Gastrocnemius medialis (tissue), 4 donors: ENCODE measurements around the gene WNT9A. TPM values are rescaled to one million over a fixed set of nuclear protein-coding genes. Genes with fewer than 3 reads are reported as not detected.

Experiments used
- ATAC-seq, 2 donors: fragments of 150-250 bp; one replicate each; pipeline ENCODE4 v1.9.1; 2016
- DNase-seq, 2 donors: peaks; one replicate each; pipeline ENCODE4 v3.0.0-alpha.2; 2019
- H3K27ac ChIP-seq, 4 donors: fragments of 200-600 bp; sonication (generic); 1 replicate in 1 of 4; 2 replicates in 3 of 4; pipeline ENCODE4 v1.5.1; 2016 to 2018; ENCODE audit warnings: mild to moderate bottlenecking in 2 of 4, moderate library complexity in 1 of 4
- H3K27me3 ChIP-seq, 3 donors: fragments of 200-600 bp; sonication (generic) in 2 of 3; 1 replicate in 1 of 3; 2 replicates in 2 of 3; pipeline versions ENCODE4 v1.5.1 to v1.6.0; 2016 to 2019; ENCODE audit warnings: mild to moderate bottlenecking in 1 of 3, moderate library complexity in 1 of 3
- H3K36me3 ChIP-seq, 2 donors: fragments of 200-600 bp; sonication (generic) in 1 of 2; one replicate each; pipeline ENCODE4 v1.5.1; 2017 to 2018
- H3K4me1 ChIP-seq, 2 donors: fragments of 200-600 bp; sonication (generic) in 1 of 2; one replicate each; pipeline ENCODE4 v1.5.1; 2016 to 2017; ENCODE audit warnings: mild to moderate bottlenecking in 2 of 2
- H3K4me3 ChIP-seq, 4 donors: fragments of 200-600 bp; sonication (generic) in 3 of 4; 1 replicate in 1 of 4; 2 replicates in 3 of 4; pipeline ENCODE4 v1.5.1; 2016 to 2019; ENCODE audit warnings: mild to moderate bottlenecking in 2 of 4
- H3K9me3 ChIP-seq, 3 donors: fragments of 200-600 bp; sonication (generic) in 2 of 3; 1 replicate in 1 of 3; 2 replicates in 2 of 3; pipeline ENCODE4 v1.5.1; 2016 to 2019
- CTCF ChIP-seq, 5 experiments: fragments of 450-650 bp in 3 of 5; fragments of 200-600 bp in 2 of 5; sonication (generic) in 2 of 5; IDR thresholded peaks in 4 of 5; conservative IDR thresholded peaks in 1 of 5; 1 replicate in 4 of 5; 2 replicates in 1 of 5; pipeline ENCODE4 v1.5.1; 2016 to 2019; ENCODE audit warnings: antibody characterized with exemption in 5 of 5, mild to moderate bottlenecking in 3 of 5, moderate library complexity in 3 of 5
- POLR2A ChIP-seq, 2 donors: fragments of 450-650 bp; IDR thresholded peaks; one replicate each; pipeline ENCODE4 v1.6.1; 2017; ENCODE audit warnings: antibody characterized with exemption in 2 of 2, mild to moderate bottlenecking in 2 of 2, moderate library complexity in 2 of 2
- in situ Hi-C, 4 donors: fragments of 200-750 bp; cut with MboI; loops; one replicate each; pipeline versions ENCODE4 v1.15.0 to v1.8.0; 2017; ENCODE audit warnings: low sequenced_read_pairs in 4 of 4
- intact Hi-C: fragments of 100-400 bp; cut with DNase I; formaldehyde crosslinking; loops from one replicate; pipeline ENCODE4 v1.15.1; 2023; ENCODE audit warnings: low total_unique reads
- total RNA-seq, 4 donors: library from RNA; depleted of rRNA; stranded (reverse); fragments of >200 nt; gene quantifications; one replicate each; pipeline versions ENCODE4 v1.1.0 to v1.2.3, GENCODE V29; 2016

Gene WNT9A
- total RNA-seq, 4 donors from 2014 or later, result 6.8 to 29.4 (median 15.5) TPM

- no peak for ATAC-seq
Measured at GRCh38 chr1:227906550-227907071, 41.1 kb downstream of the WNT9A start.

GRCh38 chr1:227905573-227906487 is 41.9 kb downstream of the WNT9A start:
- H3K36me3 ChIP-seq, result no peaks in the 10 kb centered on the region
- no peaks in the 10 kb centered on the region for H3K9me3 ChIP-seq
- ATAC-seq (no peak), DNase-seq (no peak)
- H3K4me3 ChIP-seq, result no peak overlapping the region
- TF ChIP-seq CTCF (IDR thresholded peaks at IDR 0.05 in 4 of 5, conservative IDR thresholded peaks at IDR 0.05 in 1 of 5) (no peak), POLR2A (IDR thresholded peaks at IDR 0.05) (no peak)
- no peaks in the 10 kb centered on the region for H3K4me1 ChIP-seq
- in situ Hi-C loops (no loop called here), intact Hi-C loops (no loop called here)
- no peaks in the 10 kb centered on the region for H3K27me3 ChIP-seq
- no peak overlapping the region for H3K27ac ChIP-seq

More at GRCh38 chr1:227906550-227907071, 41.1 kb downstream of the WNT9A start:
- no peaks in the 10 kb centered on the region for H3K9me3 ChIP-seq
- no peaks in the 10 kb centered on the region for H3K36me3 ChIP-seq
- H3K4me1 ChIP-seq, result no peaks in the 10 kb centered on the region
- no peak overlapping the region for H3K4me3 ChIP-seq
- no peaks in the 10 kb centered on the region for H3K27me3 ChIP-seq
- in situ Hi-C loops, result no loop called here
- intact Hi-C loops, result no loop called here
- TF ChIP-seq POLR2A (IDR thresholded peaks at IDR 0.05) (no peak), CTCF (IDR thresholded peaks at IDR 0.05 in 4 of 5, conservative IDR thresholded peaks at IDR 0.05 in 1 of 5) (no peak)
- no peak for DNase-seq
- H3K27ac ChIP-seq, result no peak overlapping the region

- no peak overlapping the region for H3K27ac ChIP-seq
- H3K4me3 ChIP-seq, result no peak overlapping the region
- H3K27me3 ChIP-seq, result no peaks in the 10 kb centered on the region
- in situ Hi-C loops (no loop called here), intact Hi-C loops (no loop called here)
- TF ChIP-seq POLR2A (IDR thresholded peaks at IDR 0.05) (no peak), CTCF (IDR thresholded peaks at IDR 0.05 in 4 of 5, conservative IDR thresholded peaks at IDR 0.05 in 1 of 5) (no peak)
- ATAC-seq, result no peak
- H3K36me3 ChIP-seq, result no peaks in the 10 kb centered on the region
- H3K9me3 ChIP-seq, result no peaks in the 10 kb centered on the region
- no peaks in the 10 kb centered on the region for H3K4me1 ChIP-seq
- no peak for DNase-seq
Measured at GRCh38 chr1:227904541-227905335, 43.0 kb downstream of the WNT9A start.

- H3K27me3 ChIP-seq, result no peaks in the 10 kb centered on the region
- no peaks in the 10 kb centered on the region for H3K36me3 ChIP-seq
- no peak for ATAC-seq
- no peak overlapping the region for H3K27ac ChIP-seq
- in situ Hi-C loops, result no loop called here
- intact Hi-C loops, result no loop called here
- no peak overlapping the region for H3K4me3 ChIP-seq
- DNase-seq, result no peak
- H3K4me1 ChIP-seq, result no peaks in the 10 kb centered on the region
- TF ChIP-seq POLR2A (IDR thresholded peaks at IDR 0.05) (no peak), CTCF (IDR thresholded peaks at IDR 0.05 in 4 of 5, conservative IDR thresholded peaks at IDR 0.05 in 1 of 5) (no peak)
- no peaks in the 10 kb centered on the region for H3K9me3 ChIP-seq
Measured at GRCh38 chr1:227903614-227904501, 43.9 kb downstream of the WNT9A start.
